Trophoblast cell (in vitro differentiated cells and primary cell): Measurements from ENCODE around the gene IFNA10.
A peak's percentile ranks its signal among the peaks of the same experiment; 100 is the strongest.
"Not testable (repeated sequence)": the region's sequence is repeated elsewhere in the genome, so short reads cannot be mapped to it uniquely, and the experiment has no call there.

Source experiments
- DNase-seq, 2 donors: peaks; one replicate each; pipeline ENCODE4 v3.0.0-alpha.2; 2016
- H2AFZ ChIP-seq: 2 replicates; pipeline ENCODE4 v1.6.1; 2013; ENCODE audit warnings: low read length, moderate library complexity, mild to moderate bottlenecking; ENCODE audit not compliant: insufficient read depth, poor library complexity
- H2AK5ac ChIP-seq: 2 replicates; pipeline ENCODE4 v1.6.1; 2013; ENCODE audit warnings: mild to moderate bottlenecking, low read length
- H2BK120ac ChIP-seq: 2 replicates; pipeline ENCODE4 v1.6.1; 2013; ENCODE audit warnings: low read length, mild to moderate bottlenecking, moderate library complexity; ENCODE audit not compliant: insufficient read depth, poor library complexity
- H2BK12ac ChIP-seq: 2 replicates; pipeline ENCODE4 v1.6.1; 2013; ENCODE audit warnings: mild to moderate bottlenecking, low read length, moderate library complexity
- H2BK5ac ChIP-seq: 2 replicates; pipeline ENCODE4 v1.6.1; 2013; ENCODE audit warnings: low read length, low read depth, moderate library complexity, mild to moderate bottlenecking; ENCODE audit not compliant: poor library complexity
- H3K14ac ChIP-seq: 2 replicates; pipeline ENCODE4 v1.6.1; 2013; ENCODE audit warnings: mild to moderate bottlenecking, low read length
- H3K18ac ChIP-seq: 2 replicates; pipeline ENCODE4 v1.6.1; 2013; ENCODE audit warnings: mild to moderate bottlenecking, low read length
- H3K23ac ChIP-seq: 2 replicates; pipeline ENCODE4 v1.6.1; 2013; ENCODE audit warnings: low read length
- H3K27ac ChIP-seq: 2 replicates; pipeline ENCODE4 v1.5.1; 2013; ENCODE audit warnings: low read depth, mild to moderate bottlenecking, inconsistent platforms, low read length, moderate library complexity
- H3K27me3 ChIP-seq: 2 replicates; pipeline ENCODE4 v1.6.1; 2013; ENCODE audit warnings: inconsistent platforms, mild to moderate bottlenecking, low read length, moderate library complexity; ENCODE audit not compliant: insufficient read depth
- H3K36me3 ChIP-seq, 2 experiments: 1 replicate in 1 of 2; 2 replicates in 1 of 2; pipeline ENCODE4 v1.6.1; 2013; ENCODE audit warnings: low read length in 2 of 2, mild to moderate bottlenecking in 2 of 2, moderate library complexity in 1 of 2; ENCODE audit not compliant: insufficient read depth in 2 of 2, control insufficient read depth in 1 of 2
- H3K4ac ChIP-seq: 2 replicates; pipeline ENCODE4 v1.6.1; 2013; ENCODE audit warnings: low read depth, mild to moderate bottlenecking, low read length, moderate library complexity
- H3K4me1 ChIP-seq, 2 experiments: 1 replicate in 1 of 2; 2 replicates in 1 of 2; pipeline ENCODE4 v1.6.1; 2013; ENCODE audit warnings: low read length in 2 of 2, mild to moderate bottlenecking in 2 of 2, moderate library complexity in 1 of 2; ENCODE audit not compliant: insufficient read depth in 2 of 2, control insufficient read depth in 1 of 2
- H3K4me2 ChIP-seq: 2 replicates; pipeline ENCODE4 v1.6.1; 2013; ENCODE audit warnings: inconsistent platforms, mild to moderate bottlenecking, low read length, moderate library complexity
- H3K4me3 ChIP-seq: 2 replicates; pipeline ENCODE4 v1.5.1; 2013; ENCODE audit warnings: mild to moderate bottlenecking, low read depth, low read length, inconsistent platforms
- H3K79me1 ChIP-seq: one replicate; pipeline ENCODE4 v1.6.1; 2013; ENCODE audit warnings: low read length
- H3K79me2 ChIP-seq: 2 replicates; pipeline ENCODE4 v1.6.1; 2013; ENCODE audit warnings: low read length, mild to moderate bottlenecking; ENCODE audit not compliant: control insufficient read depth, insufficient read depth, poor library complexity
- H3K9ac ChIP-seq: 2 replicates; pipeline ENCODE4 v1.6.1; 2013; ENCODE audit warnings: mild to moderate bottlenecking, low read length
- H3K9me3 ChIP-seq: 2 replicates; pipeline ENCODE4 v1.6.1; 2013; ENCODE audit warnings: low read depth, mild to moderate bottlenecking, control low read depth, inconsistent platforms, low read length; ENCODE audit not compliant: insufficient read depth
- H4K12ac ChIP-seq: 2 replicates; pipeline ENCODE4 v1.6.1; 2013; ENCODE audit warnings: low read depth, mild to moderate bottlenecking, low read length, moderate library complexity
- H4K8ac ChIP-seq: 2 replicates; pipeline ENCODE4 v1.6.1; 2013; ENCODE audit warnings: low read depth, mild to moderate bottlenecking, low read length, moderate library complexity
- H4K91ac ChIP-seq: one replicate; pipeline ENCODE4 v1.6.1; 2013; ENCODE audit warnings: low read depth, mild to moderate bottlenecking, low read length, moderate library complexity
- WGBS: extraction: QIAGEN DNeasy Blood & Tissue Kit; methylation state at CpG from one replicate; pipeline ENCODE4 v1.1.7; 2013; ENCODE audit warnings: missing lambda C conversion rate; ENCODE audit not compliant: insufficient read length, insufficient coverage; ENCODE audit errors: extremely low coverage; 5-methylcytosine and 5-hydroxymethylcytosine counted together

Gene IFNA10

GRCh38 chr9:21210311-21210710 lies 3.4 kb upstream of the IFNA10 start:
- no CpG with 5 or more reads among the region's 7 CpGs for WGBS
- no peak overlapping the region for H4K12ac ChIP-seq

GRCh38 chr9:21205204-21205603 lies 1.7 kb downstream of the IFNA10 start:
- no peak overlapping the region for H2AK5ac ChIP-seq
- no peak overlapping the region for H3K18ac ChIP-seq
- H3K4me2 ChIP-seq: no peak overlapping the region
- no peak overlapping the region for H3K9ac ChIP-seq
- no peaks in the 10 kb centered on the region for H3K27me3 ChIP-seq
- H2AFZ ChIP-seq: no peak overlapping the region
- no peak overlapping the region for H3K23ac ChIP-seq
- no peak overlapping the region for H3K4ac ChIP-seq
- no peaks in the 10 kb centered on the region for H3K36me3 ChIP-seq
- H4K91ac ChIP-seq: no peak overlapping the region
- DNase-seq: no peak
- no peak overlapping the region for H4K12ac ChIP-seq
- no peak overlapping the region for H2BK5ac ChIP-seq
- no peak overlapping the region for H3K4me3 ChIP-seq
- H3K79me1 ChIP-seq: no peaks in the 10 kb centered on the region
- no peaks in the 10 kb centered on the region for H3K9me3 ChIP-seq
- no peaks in the 10 kb centered on the region for H3K79me2 ChIP-seq
- no peak overlapping the region for H2BK12ac ChIP-seq
- no peak overlapping the region for H2BK120ac ChIP-seq
- no peaks in the 10 kb centered on the region for H3K4me1 ChIP-seq
- H4K8ac ChIP-seq: no peak overlapping the region
- no peak overlapping the region for H3K27ac ChIP-seq
- H3K14ac ChIP-seq: no peak overlapping the region

More at GRCh38 chr9:21210311-21210710, 3.4 kb upstream of the IFNA10 start:
- H2BK5ac ChIP-seq: no peak overlapping the region
- no peak overlapping the region for H3K23ac ChIP-seq
- H2AFZ ChIP-seq: no peak overlapping the region
- no peaks in the 10 kb centered on the region for H3K9me3 ChIP-seq
- H2BK120ac ChIP-seq: no peak overlapping the region
- no peak overlapping the region for H3K14ac ChIP-seq
- no peaks in the 10 kb centered on the region for H3K27me3 ChIP-seq
- no peak overlapping the region for H2BK12ac ChIP-seq
- no peak overlapping the region for H3K27ac ChIP-seq
- H3K79me2 ChIP-seq: no peaks in the 10 kb centered on the region
- H3K9ac ChIP-seq: no peak overlapping the region
- H4K8ac ChIP-seq: no peak overlapping the region
- DNase-seq: no peak
- no peaks in the 10 kb centered on the region for H3K79me1 ChIP-seq
- no peaks in the 10 kb centered on the region for H3K4me1 ChIP-seq
- no peaks in the 10 kb centered on the region for H3K36me3 ChIP-seq
- no peak overlapping the region for H2AK5ac ChIP-seq
- no peak overlapping the region for H3K4me3 ChIP-seq
- H3K4ac ChIP-seq: no peak overlapping the region
- H3K18ac ChIP-seq: no peak overlapping the region
- H4K91ac ChIP-seq: no peak overlapping the region
- no peak overlapping the region for H3K4me2 ChIP-seq

GRCh38 chr9:21202105-21202504 lies 4.8 kb downstream of the IFNA10 start, which contains the start of gene IFNA7:
IFNA7 (minus strand) TSS chr9:21202205; CDS start chr9:21202165, 40 bp downstream.
- not testable (repeated sequence) for H2BK5ac ChIP-seq, H2BK120ac ChIP-seq, H3K27ac ChIP-seq, H4K12ac ChIP-seq, DNase-seq, H3K23ac ChIP-seq, H4K8ac ChIP-seq, H3K18ac ChIP-seq, H3K14ac ChIP-seq, H3K4me3 ChIP-seq, H3K4me1 ChIP-seq, H4K91ac ChIP-seq, H3K9me3 ChIP-seq, H3K27me3 ChIP-seq, H2AK5ac ChIP-seq, H3K79me2 ChIP-seq, H2AFZ ChIP-seq, H3K4me2 ChIP-seq, H3K4ac ChIP-seq, H3K9ac ChIP-seq, H2BK12ac ChIP-seq, H3K79me1 ChIP-seq, H3K36me3 ChIP-seq
- WGBS: no CpG with 5 or more reads among the region's 4 CpGs

- H3K79me1 ChIP-seq, H3K4me1 ChIP-seq, H3K14ac ChIP-seq, H2AK5ac ChIP-seq, H3K9me3 ChIP-seq, H3K4me3 ChIP-seq, H4K12ac ChIP-seq, H3K27me3 ChIP-seq, H3K9ac ChIP-seq, H4K8ac ChIP-seq, H3K4me2 ChIP-seq, H3K36me3 ChIP-seq, H2BK5ac ChIP-seq, H3K4ac ChIP-seq, H3K18ac ChIP-seq, H4K91ac ChIP-seq, H3K23ac ChIP-seq, H3K27ac ChIP-seq, H2BK12ac ChIP-seq, H2AFZ ChIP-seq, H2BK120ac ChIP-seq, H3K79me2 ChIP-seq: not testable (repeated sequence)
- DNase-seq: peak in 1 of 2 donors; percentile 52
- WGBS: no CpG with 5 or more reads among the region's 6 CpGs
These were observed 11.8 kb downstream of the IFNA10 start for GRCh38 chr9:21194867-21195776.
